Neural cell (in vitro differentiated cells): ENCODE data around the gene SLC22A23. TPM values are rescaled to one million over a fixed set of nuclear protein-coding genes. Genes with fewer than 3 reads are reported as not detected.

Source experiments
- H2AFZ ChIP-seq: fragments of 200-600, 300-800 bp; sonication (generic), shearing (Covaris generic); 2 replicates; pipeline ENCODE4 v1.6.0; 2014; ENCODE audit warnings: low read depth, mild to moderate bottlenecking, antibody characterized with exemption, low read length, moderate library complexity
- H3F3A ChIP-seq: fragments of 200-600 bp; shearing (Covaris generic); 2 replicates; pipeline ENCODE4 v1.6.1; 2016; ENCODE audit warnings: mild to moderate bottlenecking, moderate library complexity, mixed read lengths, antibody characterized with exemption, low read length; ENCODE audit not compliant: insufficient read depth, poor library complexity, severe bottlenecking
- H3K27ac ChIP-seq: fragments of 200-600, 300-800 bp; sonication (generic), shearing (Covaris generic); 2 replicates; pipeline ENCODE4 v1.5.1; 2014; ENCODE audit warnings: mild to moderate bottlenecking, low read length, moderate library complexity
- H3K27me3 ChIP-seq: fragments of 300-800, 200-600 bp; sonication (generic), shearing (Covaris generic); 2 replicates; pipeline ENCODE4 v1.6.0; 2014; ENCODE audit warnings: mild to moderate bottlenecking, low read depth, low read length, moderate library complexity; ENCODE audit not compliant: insufficient read depth
- H3K36me3 ChIP-seq: fragments of 300-800, 200-600 bp; sonication (generic), shearing (Covaris generic); 2 replicates; pipeline ENCODE4 v1.5.1; 2014; ENCODE audit warnings: mild to moderate bottlenecking, antibody characterized with exemption, low read length, moderate library complexity; ENCODE audit not compliant: insufficient read depth
- H3K4me2 ChIP-seq: fragments of 300-800, 200-600 bp; sonication (generic), shearing (Covaris generic); 2 replicates; pipeline ENCODE4 v1.6.0; 2014; ENCODE audit warnings: mild to moderate bottlenecking, low read length
- H3K4me3 ChIP-seq: fragments of 300-800, 200-600 bp; sonication (generic), shearing (Covaris generic); 2 replicates; pipeline ENCODE4 v1.5.1; 2014; ENCODE audit warnings: mild to moderate bottlenecking, low read length, moderate library complexity
- H3K79me2 ChIP-seq: fragments of 200-600 bp; shearing (Covaris generic); replicated peaks from 2 replicates; pipeline ENCODE4 v1.6.0; 2014; ENCODE audit warnings: mild to moderate bottlenecking, low read length, moderate library complexity; ENCODE audit not compliant: insufficient read depth
- H3K9ac ChIP-seq: fragments of 300-800, 200-600 bp; sonication (generic), shearing (Covaris generic); 2 replicates; pipeline ENCODE4 v1.6.1; 2016; ENCODE audit warnings: mild to moderate bottlenecking, low read length, mixed read lengths
- H3K9me2 ChIP-seq: fragments of 200-600 bp; shearing (Covaris generic); 2 replicates; pipeline ENCODE4 v1.6.1; 2016; ENCODE audit warnings: mild to moderate bottlenecking, low read length, mixed read lengths; ENCODE audit not compliant: insufficient read depth
- H3K9me3 ChIP-seq: fragments of 200-600, 300-800 bp; sonication (generic), shearing (Covaris generic); 2 replicates; pipeline ENCODE4 v1.6.1; 2016; ENCODE audit warnings: mild to moderate bottlenecking, mixed run types, low read length, moderate library complexity, mixed read lengths
- H4K20me1 ChIP-seq: fragments of 200-600 bp; shearing (Covaris generic); 2 replicates; pipeline ENCODE4 v1.6.1; 2016; ENCODE audit warnings: mild to moderate bottlenecking, mixed run types; ENCODE audit not compliant: insufficient read depth
- CTCF ChIP-seq: fragments of 450-650 bp; IDR thresholded peaks from 2 replicates; pipeline ENCODE4 v1.5.1; 2014; ENCODE audit warnings: antibody characterized with exemption, mild to moderate bottlenecking, moderate library complexity; ENCODE audit not compliant: poor library complexity, severe bottlenecking
- EP300 ChIP-seq: fragments of 450-650 bp; conservative IDR thresholded peaks from 2 replicates; pipeline ENCODE4 v1.6.1; 2014; ENCODE audit warnings: antibody characterized with exemption, mild to moderate bottlenecking, moderate library complexity; ENCODE audit not compliant: poor library complexity, severe bottlenecking
- EZH2 ChIP-seq: fragments of 200-600, 300-800 bp; shearing (Covaris generic), sonication (generic); IDR thresholded peaks from 2 replicates; pipeline ENCODE4 v1.6.1; 2014; ENCODE audit warnings: antibody characterized with exemption, low read length, borderline replicate concordance, mild to moderate bottlenecking; ENCODE audit not compliant: insufficient read depth, poor library complexity, severe bottlenecking
- MXI1 ChIP-seq: fragments of 450-650 bp; conservative IDR thresholded peaks from 2 replicates; pipeline ENCODE4 v1.6.1; 2014; ENCODE audit warnings: antibody characterized with exemption, mild to moderate bottlenecking; ENCODE audit not compliant: poor library complexity, severe bottlenecking
- POLR2AphosphoS5 ChIP-seq: IDR thresholded peaks from 2 replicates; pipeline ENCODE4 v1.6.1; 2012
- RAD21 ChIP-seq: fragments of 450-650 bp; conservative IDR thresholded peaks from 2 replicates; pipeline ENCODE4 v1.6.1; 2014; ENCODE audit warnings: antibody characterized with exemption, mild to moderate bottlenecking, moderate library complexity
- SMC3 ChIP-seq: fragments of 450-650 bp; conservative IDR thresholded peaks from 2 replicates; pipeline ENCODE4 v1.6.1; 2014; ENCODE audit warnings: antibody characterized with exemption, mild to moderate bottlenecking, moderate library complexity; ENCODE audit not compliant: poor library complexity
- TAF1 ChIP-seq: IDR thresholded peaks from 2 replicates; pipeline ENCODE4 v1.6.1; 2012; ENCODE audit warnings: low read depth
- polyA plus RNA-seq: library from polyadenylated mRNA; depleted of rRNA; stranded (reverse); fragments of >200 nt; gene quantifications from 2 replicates; pipeline ENCODE4 v1.2.3, GENCODE V29; 2014
- TF ChIP-seq, protein P1 (sequence below): IDR thresholded peaks from 2 replicates; pipeline ENCODE4 v1.6.1; 2012; ENCODE audit warnings: borderline replicate concordance

The SLC22A23 gene
- polyA plus RNA-seq, 1 donor from 2014 or later, result 8.8 TPM

DNA sequence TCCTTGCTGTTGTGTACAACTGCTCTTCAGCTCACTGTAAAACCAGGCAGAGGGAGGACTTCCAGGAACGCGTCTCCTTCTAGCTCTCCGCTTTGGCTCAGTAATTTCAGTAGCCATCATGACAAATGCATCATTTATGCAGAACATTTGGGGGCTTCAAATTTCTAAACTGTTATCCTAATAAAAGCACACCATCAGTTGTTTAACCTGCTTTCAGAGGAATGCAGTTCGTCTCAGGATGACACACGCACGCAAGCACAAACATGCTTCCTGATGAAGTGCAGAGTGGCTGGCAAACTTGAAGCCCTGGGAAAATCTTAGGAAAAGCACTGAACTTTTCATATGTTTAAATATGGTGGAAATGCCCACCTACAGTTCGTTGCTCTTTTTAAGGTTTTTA is 24.4 kb downstream of the SLC22A23 start:
- no peaks in the 10 kb centered on the region for H4K20me1 ChIP-seq

GRCh38 chr6:3431994-3432393 is 24.9 kb downstream of the SLC22A23 start:
- Histone ChIP-seq H3K79me2 (no peaks in the 10 kb centered on the region), H3K27ac (no peak overlapping the region), H3K36me3 (no peaks in the 10 kb centered on the region), H2AFZ (no peak overlapping the region), H3K4me2 (no peak overlapping the region), H3F3A (no peaks in the 10 kb centered on the region), H3K9me2 (no peaks in the 10 kb centered on the region), H3K27me3 (no peaks in the 10 kb centered on the region), H3K9me3 (no peaks in the 10 kb centered on the region), H3K4me3 (no peak overlapping the region), H4K20me1 (no peaks in the 10 kb centered on the region), H3K9ac (no peak overlapping the region)
- TF ChIP-seq CTCF (no peak), POLR2AphosphoS5 (no peak), RAD21 (no peak), TAF1 (no peak), MXI1 (no peak), SMC3 (no peak)
- TF ChIP-seq, protein P1, sequence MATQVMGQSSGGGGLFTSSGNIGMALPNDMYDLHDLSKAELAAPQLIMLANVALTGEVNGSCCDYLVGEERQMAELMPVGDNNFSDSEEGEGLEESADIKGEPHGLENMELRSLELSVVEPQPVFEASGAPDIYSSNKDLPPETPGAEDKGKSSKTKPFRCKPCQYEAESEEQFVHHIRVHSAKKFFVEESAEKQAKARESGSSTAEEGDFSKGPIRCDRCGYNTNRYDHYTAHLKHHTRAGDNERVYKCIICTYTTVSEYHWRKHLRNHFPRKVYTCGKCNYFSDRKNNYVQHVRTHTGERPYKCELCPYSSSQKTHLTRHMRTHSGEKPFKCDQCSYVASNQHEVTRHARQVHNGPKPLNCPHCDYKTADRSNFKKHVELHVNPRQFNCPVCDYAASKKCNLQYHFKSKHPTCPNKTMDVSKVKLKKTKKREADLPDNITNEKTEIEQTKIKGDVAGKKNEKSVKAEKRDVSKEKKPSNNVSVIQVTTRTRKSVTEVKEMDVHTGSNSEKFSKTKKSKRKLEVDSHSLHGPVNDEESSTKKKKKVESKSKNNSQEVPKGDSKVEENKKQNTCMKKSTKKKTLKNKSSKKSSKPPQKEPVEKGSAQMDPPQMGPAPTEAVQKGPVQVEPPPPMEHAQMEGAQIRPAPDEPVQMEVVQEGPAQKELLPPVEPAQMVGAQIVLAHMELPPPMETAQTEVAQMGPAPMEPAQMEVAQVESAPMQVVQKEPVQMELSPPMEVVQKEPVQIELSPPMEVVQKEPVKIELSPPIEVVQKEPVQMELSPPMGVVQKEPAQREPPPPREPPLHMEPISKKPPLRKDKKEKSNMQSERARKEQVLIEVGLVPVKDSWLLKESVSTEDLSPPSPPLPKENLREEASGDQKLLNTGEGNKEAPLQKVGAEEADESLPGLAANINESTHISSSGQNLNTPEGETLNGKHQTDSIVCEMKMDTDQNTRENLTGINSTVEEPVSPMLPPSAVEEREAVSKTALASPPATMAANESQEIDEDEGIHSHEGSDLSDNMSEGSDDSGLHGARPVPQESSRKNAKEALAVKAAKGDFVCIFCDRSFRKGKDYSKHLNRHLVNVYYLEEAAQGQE, result no peak

More for the DNA sequence above, 24.4 kb downstream of the SLC22A23 start:
- no peak overlapping the region for H3K4me3 ChIP-seq
- no peaks in the 10 kb centered on the region for H3K9me3 ChIP-seq
- no peaks in the 10 kb centered on the region for H3F3A ChIP-seq
- no peaks in the 10 kb centered on the region for H3K9me2 ChIP-seq
- TF ChIP-seq MXI1 (no peak), EP300 (no peak), SMC3 (no peak), CTCF (no peak), RAD21 (no peak), TAF1 (no peak), POLR2AphosphoS5 (no peak), EZH2 (no peak)
- TF ChIP-seq, protein P1, result no peak
- no peak overlapping the region for H3K4me2 ChIP-seq
- no peaks in the 10 kb centered on the region for H3K36me3 ChIP-seq
- H3K27me3 ChIP-seq, result no peaks in the 10 kb centered on the region
- H3K9ac ChIP-seq, result no peak overlapping the region
- H3K27ac ChIP-seq, result no peak overlapping the region
- H3K79me2 ChIP-seq, result no peaks in the 10 kb centered on the region
- H2AFZ ChIP-seq, result no peak overlapping the region
